Neutrophil (primary cell): Measurements from ENCODE around the gene RBM7.

Experiments used
- H3K27ac ChIP-seq: fragments of 200-600 bp; sonication (generic); 2 replicates; pipeline ENCODE4 v1.5.1; 2016; ENCODE audit warnings: mild to moderate bottlenecking, moderate library complexity
- H3K27me3 ChIP-seq: fragments of 200-600 bp; sonication (generic); 2 replicates; pipeline ENCODE4 v1.6.0; 2016; ENCODE audit warnings: mild to moderate bottlenecking
- H3K36me3 ChIP-seq: fragments of 200-600 bp; sonication (generic); 2 replicates; pipeline ENCODE4 v1.5.1; 2017
- H3K4me1 ChIP-seq, 2 experiments: fragments of 200-600 bp in 1 of 2; sonication (generic) in 1 of 2; 1 replicate in 1 of 2; 2 replicates in 1 of 2; pipeline versions ENCODE4 v1.5.1 to v1.6.1; 2013 to 2016; ENCODE audit warnings: low read depth in 1 of 2, low read length in 1 of 2, mild to moderate bottlenecking in 1 of 2, moderate library complexity in 1 of 2; ENCODE audit not compliant: control insufficient read depth in 1 of 2, insufficient read depth in 1 of 2
- H3K4me3 ChIP-seq, 2 experiments: fragments of 200-600 bp in 1 of 2; sonication (generic) in 1 of 2; 1 replicate in 1 of 2; 2 replicates in 1 of 2; pipeline ENCODE4 v1.5.1; 2013 to 2016; ENCODE audit warnings: low read depth in 1 of 2, low read length in 1 of 2, mild to moderate bottlenecking in 1 of 2, moderate library complexity in 1 of 2
- H3K9me3 ChIP-seq: fragments of 200-600 bp; sonication (generic); 2 replicates; pipeline ENCODE4 v1.5.1; 2016
- TF ChIP-seq, protein P1 (sequence below): fragments of 200-600 bp; sonication (generic); IDR thresholded peaks from 2 replicates; pipeline ENCODE4 v1.5.1; 2016; ENCODE audit warnings: antibody characterized with exemption

RBM7 gene

DNA sequence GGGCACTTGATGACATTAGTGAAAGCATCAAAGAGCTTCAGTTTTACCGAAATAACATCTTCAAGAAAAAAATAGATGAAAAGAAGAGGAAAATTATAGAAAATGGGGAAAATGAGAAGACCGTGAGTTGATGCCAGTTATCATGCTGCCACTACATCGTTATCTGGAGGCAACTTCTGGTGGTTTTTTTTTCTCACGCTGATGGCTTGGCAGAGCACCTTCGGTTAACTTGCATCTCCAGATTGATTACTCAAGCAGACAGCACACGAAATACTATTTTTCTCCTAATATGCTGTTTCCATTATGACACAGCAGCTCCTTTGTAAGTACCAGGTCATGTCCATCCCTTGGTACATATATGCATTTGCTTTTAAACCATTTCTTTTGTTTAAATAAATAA, 49.4 kb downstream of the RBM7 start:
- Histone ChIP-seq H3K4me3 (no peak overlapping the region), H3K9me3 (no peaks in the 10 kb centered on the region), H3K27me3 (no peaks in the 10 kb centered on the region), H3K4me1 (no peaks in the 10 kb centered on the region), H3K36me3 (peaks cover 8% of the 10 kb centered on the region), H3K27ac (no peak overlapping the region)
- TF ChIP-seq, protein P1, sequence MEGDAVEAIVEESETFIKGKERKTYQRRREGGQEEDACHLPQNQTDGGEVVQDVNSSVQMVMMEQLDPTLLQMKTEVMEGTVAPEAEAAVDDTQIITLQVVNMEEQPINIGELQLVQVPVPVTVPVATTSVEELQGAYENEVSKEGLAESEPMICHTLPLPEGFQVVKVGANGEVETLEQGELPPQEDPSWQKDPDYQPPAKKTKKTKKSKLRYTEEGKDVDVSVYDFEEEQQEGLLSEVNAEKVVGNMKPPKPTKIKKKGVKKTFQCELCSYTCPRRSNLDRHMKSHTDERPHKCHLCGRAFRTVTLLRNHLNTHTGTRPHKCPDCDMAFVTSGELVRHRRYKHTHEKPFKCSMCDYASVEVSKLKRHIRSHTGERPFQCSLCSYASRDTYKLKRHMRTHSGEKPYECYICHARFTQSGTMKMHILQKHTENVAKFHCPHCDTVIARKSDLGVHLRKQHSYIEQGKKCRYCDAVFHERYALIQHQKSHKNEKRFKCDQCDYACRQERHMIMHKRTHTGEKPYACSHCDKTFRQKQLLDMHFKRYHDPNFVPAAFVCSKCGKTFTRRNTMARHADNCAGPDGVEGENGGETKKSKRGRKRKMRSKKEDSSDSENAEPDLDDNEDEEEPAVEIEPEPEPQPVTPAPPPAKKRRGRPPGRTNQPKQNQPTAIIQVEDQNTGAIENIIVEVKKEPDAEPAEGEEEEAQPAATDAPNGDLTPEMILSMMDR = no peak

DNA sequence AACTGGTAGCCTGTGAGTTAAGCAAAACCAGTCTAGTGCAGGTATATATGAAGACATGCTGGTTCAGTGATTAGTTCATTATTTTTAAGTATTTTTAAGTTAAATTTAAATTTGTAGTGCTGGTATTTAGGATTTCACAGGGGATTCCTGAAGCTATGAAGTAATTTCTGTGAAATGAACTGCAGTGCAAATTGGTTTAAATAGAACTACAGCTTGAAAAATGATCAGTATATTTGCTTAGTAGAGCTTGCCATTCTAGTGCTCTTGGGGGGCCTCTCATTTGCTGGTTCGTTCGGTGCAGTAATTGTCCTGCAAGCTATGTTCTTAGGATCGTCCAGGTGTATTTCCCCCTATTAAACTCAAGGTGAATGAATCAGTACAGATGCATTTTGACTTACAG, 51.9 kb downstream of the RBM7 start:
- TF ChIP-seq, protein P1 = no peak
- Histone ChIP-seq H3K4me1 (no peaks in the 10 kb centered on the region), H3K4me3 (no peak overlapping the region), H3K9me3 (no peaks in the 10 kb centered on the region), H3K27me3 (no peaks in the 10 kb centered on the region), H3K27ac (no peak overlapping the region), H3K36me3 (peaks cover 8% of the 10 kb centered on the region)
